ENCODE measurements around the gene ZDHHC14. TPM values are rescaled to one million over a fixed set of nuclear protein-coding genes. Genes with fewer than 3 reads are reported as not detected.

Gene ZDHHC14
- polyA plus RNA-seq, 1 donor (not counting 4 experiments of a cell fraction or from before 2014, with no cell fraction given) = 6.4 TPM

GRCh38 chr6:157497579-157497978 lies 116.6 kb downstream of the ZDHHC14 start:
- no peaks in the 10 kb centered on the region for H3K9me1 ChIP-seq (ENCODE audit: control insufficient read depth, extremely low read depth, insufficient read depth, low read length)
- DNase-seq (ENCODE audit: low read depth, low spot score) = no peak
- H3K4me3 ChIP-seq (ENCODE audit: control insufficient read depth in 2 of 3, extremely low read depth in 1 of 3, insufficient read depth in 2 of 3, low read depth in 1 of 3, low read length in 3 of 3) = no peak overlapping the region
- FAIRE-seq = no peak
- no peaks in the 10 kb centered on the region for H3K27me3 ChIP-seq (ENCODE audit: control insufficient read depth, extremely low read depth, insufficient read depth, low read length)
- TF ChIP-seq CTCF (optimal IDR thresholded peaks at IDR 0.05 in 1 of 3, IDR thresholded peaks at IDR 0.05 in 1 of 3, conservative IDR thresholded peaks at IDR 0.05 in 1 of 3; ENCODE audit: extremely low read depth in 1 of 3, insufficient read depth in 2 of 3, low read length in 3 of 3) (no peak), EZH2 (IDR thresholded peaks at IDR 0.05; ENCODE audit: low read length) (no peak)
- dilution Hi-C loops (cut with MboI; ENCODE audit: extremely low pct_ligation_motif_present, low sequenced_read_pairs) = no loop called here
- H3K4me1 ChIP-seq (ENCODE audit: control insufficient read depth, extremely low read depth, insufficient read depth, low read length) = no peaks in the 10 kb centered on the region
- no peak overlapping the region for H3K27ac ChIP-seq (ENCODE audit: control insufficient read depth, insufficient read depth, low read length)
- H3K36me3 ChIP-seq (ENCODE audit: control insufficient read depth in 2 of 2, extremely low read depth in 1 of 2, insufficient read depth in 2 of 2, low read length in 2 of 2) = no peaks in the 10 kb centered on the region
- H3K4me2 ChIP-seq (ENCODE audit: control insufficient read depth, extremely low read depth, insufficient read depth, low read depth, low read length) = no peak overlapping the region
- H3K79me2 ChIP-seq (ENCODE audit: control insufficient read depth, insufficient read depth, low read length) = no peaks in the 10 kb centered on the region
- no peaks in the 10 kb centered on the region for H4K20me1 ChIP-seq (ENCODE audit: control insufficient read depth, extremely low read depth, insufficient read depth, low read length)
- H2AFZ ChIP-seq (ENCODE audit: control insufficient read depth, low read length) = no peak overlapping the region
- no peak overlapping the region for H3K9ac ChIP-seq (ENCODE audit: control insufficient read depth, extremely low read depth, insufficient read depth, low read length)
- H3K9me3 ChIP-seq (ENCODE audit: control insufficient read depth, low read depth, low read length) = no peaks in the 10 kb centered on the region

- no peak overlapping the region for H3K4me2 ChIP-seq (ENCODE audit: control insufficient read depth, extremely low read depth, insufficient read depth, low read depth, low read length)
- no peaks in the 10 kb centered on the region for H3K79me2 ChIP-seq (ENCODE audit: control insufficient read depth, insufficient read depth, low read length)
- H3K4me1 ChIP-seq (ENCODE audit: control insufficient read depth, extremely low read depth, insufficient read depth, low read length) = no peaks in the 10 kb centered on the region
- FAIRE-seq (no peak), DNase-seq (ENCODE audit: low read depth, low spot score) (no peak)
- no peaks in the 10 kb centered on the region for H3K9me1 ChIP-seq (ENCODE audit: control insufficient read depth, extremely low read depth, insufficient read depth, low read length)
- H2AFZ ChIP-seq (ENCODE audit: control insufficient read depth, low read length) = no peak overlapping the region
- H3K27me3 ChIP-seq (ENCODE audit: control insufficient read depth, extremely low read depth, insufficient read depth, low read length) = no peaks in the 10 kb centered on the region
- no peaks in the 10 kb centered on the region for H3K36me3 ChIP-seq (ENCODE audit: control insufficient read depth in 2 of 2, extremely low read depth in 1 of 2, insufficient read depth in 2 of 2, low read length in 2 of 2)
- no peak overlapping the region for H3K9ac ChIP-seq (ENCODE audit: control insufficient read depth, extremely low read depth, insufficient read depth, low read length)
- H3K27ac ChIP-seq (ENCODE audit: control insufficient read depth, insufficient read depth, low read length) = no peak overlapping the region
- dilution Hi-C loops (cut with MboI; ENCODE audit: extremely low pct_ligation_motif_present, low sequenced_read_pairs) = no loop called here
- H4K20me1 ChIP-seq (ENCODE audit: control insufficient read depth, extremely low read depth, insufficient read depth, low read length) = no peaks in the 10 kb centered on the region
- H3K9me3 ChIP-seq (ENCODE audit: control insufficient read depth, low read depth, low read length) = no peaks in the 10 kb centered on the region
- TF ChIP-seq EZH2 (IDR thresholded peaks at IDR 0.05; ENCODE audit: low read length) = no peak
- TF ChIP-seq CTCF (optimal IDR thresholded peaks at IDR 0.05 in 1 of 3, IDR thresholded peaks at IDR 0.05 in 1 of 3, conservative IDR thresholded peaks at IDR 0.05 in 1 of 3; ENCODE audit: extremely low read depth in 1 of 3, insufficient read depth in 2 of 3, low read length in 3 of 3) = no peak
- H3K4me3 ChIP-seq (ENCODE audit: control insufficient read depth in 2 of 3, extremely low read depth in 1 of 3, insufficient read depth in 2 of 3, low read depth in 1 of 3, low read length in 3 of 3) = no peak overlapping the region
Measured at GRCh38 chr6:157498817-157499216, 117.8 kb downstream of the ZDHHC14 start.
